ENCODE results near the gene PSME4. TPM values are rescaled to one million over a fixed set of nuclear protein-coding genes. Genes with fewer than 3 reads are reported as not detected.
A peak's percentile ranks its signal among the peaks of the same experiment; 100 is the strongest.

PSME4 gene
- total and polyA plus RNA-seq, 2 of the 13 experiments (the other 11 are each of a cell fraction or from before 2014, with no cell fraction given), result 52.1 to 77.8 TPM

DNA sequence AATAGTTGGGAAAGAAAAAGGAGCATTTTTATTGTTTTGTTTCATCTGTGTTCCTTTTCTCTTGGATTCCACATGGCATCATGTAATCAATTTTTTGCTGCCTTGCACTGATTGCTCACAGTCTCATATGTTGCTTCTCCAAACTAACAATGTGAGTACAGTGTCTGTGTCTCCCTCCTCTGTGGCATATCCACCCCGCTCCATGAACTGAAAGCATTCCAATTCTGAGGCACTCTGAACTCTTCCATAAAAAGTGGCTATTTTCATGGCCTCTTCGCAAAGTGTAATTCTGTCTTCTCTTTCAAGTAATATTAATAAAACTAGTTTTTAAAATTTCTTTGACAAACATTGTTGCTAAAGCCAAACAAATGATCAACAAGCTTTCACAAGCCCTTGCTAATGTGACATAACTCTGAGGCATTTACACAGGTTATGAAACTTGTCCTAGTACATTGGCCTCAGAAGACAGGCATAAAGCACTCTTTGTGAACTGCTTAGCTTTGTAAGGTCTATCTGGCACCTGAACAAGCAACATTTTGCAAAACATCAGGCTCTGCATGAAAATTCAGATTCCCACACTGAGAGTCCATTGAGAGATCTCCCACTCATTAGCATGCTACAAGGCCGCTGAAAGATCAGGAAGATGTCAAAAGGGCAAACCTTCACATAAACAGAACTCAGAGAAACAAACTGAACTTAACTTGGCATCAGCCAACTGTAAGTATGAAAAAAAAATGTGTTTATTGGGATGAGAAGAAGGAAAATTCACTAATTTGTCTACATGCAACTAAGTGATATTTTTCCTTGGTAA is 144.0 kb downstream of the PSME4 start (continued):
- TF ChIP-seq STAT6 (CRISPR knock-in tag; IDR thresholded peaks at IDR 0.05; ENCODE audit: borderline replicate concordance) (0 out of 2 replicates have a peak, but pooled peaks have one; percentile 14), TEAD2 (CRISPR knock-in tag; IDR thresholded peaks at IDR 0.05) (no peak), ZFY (CRISPR knock-in tag; IDR thresholded peaks at IDR 0.05) (peak; percentile 47), ZNF260 (CRISPR knock-in tag; IDR thresholded peaks at IDR 0.05; ENCODE audit: borderline replicate concordance, low read depth) (no peak), HMGXB4 (CRISPR knock-in tag; IDR thresholded peaks at IDR 0.05; ENCODE audit: borderline replicate concordance in 1 of 2, low read depth in 1 of 2) (peak; percentile 57 to 84; a peak in 2 of 4 replicates), CAMTA2 (CRISPR knock-in tag; IDR thresholded peaks at IDR 0.05; ENCODE audit: borderline replicate concordance) (no peak), ZFP82 (CRISPR knock-in tag; IDR thresholded peaks at IDR 0.05; ENCODE audit: borderline replicate concordance) (no peak), MIER3 (CRISPR knock-in tag; IDR thresholded peaks at IDR 0.05; ENCODE audit: borderline replicate concordance) (peak; percentile 95), ZC3H13 (CRISPR knock-in tag; IDR thresholded peaks at IDR 0.05) (0 out of 2 replicates have a peak, but pooled peaks have one; percentile 73), MEIS2 (CRISPR knock-in tag; IDR thresholded peaks at IDR 0.05) (peak; percentile 92), ZNF598 (CRISPR knock-in tag; IDR thresholded peaks at IDR 0.05; ENCODE audit: borderline replicate concordance) (no peak), SNRNP70 (IDR thresholded peaks at IDR 0.05; ENCODE audit: low read depth, low read length) (no peak), ZNF335 (CRISPR knock-in tag; IDR thresholded peaks at IDR 0.05) (peak; percentile 72; the same call in 1 of the 2 replicates), ZNF564 (CRISPR knock-in tag; IDR thresholded peaks at IDR 0.05) (no peak; the same call in 1 of the 2 replicates), RORA (CRISPR knock-in tag; IDR thresholded peaks at IDR 0.05) (0 out of 2 replicates have a peak, but pooled peaks have one; percentile 30)
- TF ChIP-seq, protein P1, sequence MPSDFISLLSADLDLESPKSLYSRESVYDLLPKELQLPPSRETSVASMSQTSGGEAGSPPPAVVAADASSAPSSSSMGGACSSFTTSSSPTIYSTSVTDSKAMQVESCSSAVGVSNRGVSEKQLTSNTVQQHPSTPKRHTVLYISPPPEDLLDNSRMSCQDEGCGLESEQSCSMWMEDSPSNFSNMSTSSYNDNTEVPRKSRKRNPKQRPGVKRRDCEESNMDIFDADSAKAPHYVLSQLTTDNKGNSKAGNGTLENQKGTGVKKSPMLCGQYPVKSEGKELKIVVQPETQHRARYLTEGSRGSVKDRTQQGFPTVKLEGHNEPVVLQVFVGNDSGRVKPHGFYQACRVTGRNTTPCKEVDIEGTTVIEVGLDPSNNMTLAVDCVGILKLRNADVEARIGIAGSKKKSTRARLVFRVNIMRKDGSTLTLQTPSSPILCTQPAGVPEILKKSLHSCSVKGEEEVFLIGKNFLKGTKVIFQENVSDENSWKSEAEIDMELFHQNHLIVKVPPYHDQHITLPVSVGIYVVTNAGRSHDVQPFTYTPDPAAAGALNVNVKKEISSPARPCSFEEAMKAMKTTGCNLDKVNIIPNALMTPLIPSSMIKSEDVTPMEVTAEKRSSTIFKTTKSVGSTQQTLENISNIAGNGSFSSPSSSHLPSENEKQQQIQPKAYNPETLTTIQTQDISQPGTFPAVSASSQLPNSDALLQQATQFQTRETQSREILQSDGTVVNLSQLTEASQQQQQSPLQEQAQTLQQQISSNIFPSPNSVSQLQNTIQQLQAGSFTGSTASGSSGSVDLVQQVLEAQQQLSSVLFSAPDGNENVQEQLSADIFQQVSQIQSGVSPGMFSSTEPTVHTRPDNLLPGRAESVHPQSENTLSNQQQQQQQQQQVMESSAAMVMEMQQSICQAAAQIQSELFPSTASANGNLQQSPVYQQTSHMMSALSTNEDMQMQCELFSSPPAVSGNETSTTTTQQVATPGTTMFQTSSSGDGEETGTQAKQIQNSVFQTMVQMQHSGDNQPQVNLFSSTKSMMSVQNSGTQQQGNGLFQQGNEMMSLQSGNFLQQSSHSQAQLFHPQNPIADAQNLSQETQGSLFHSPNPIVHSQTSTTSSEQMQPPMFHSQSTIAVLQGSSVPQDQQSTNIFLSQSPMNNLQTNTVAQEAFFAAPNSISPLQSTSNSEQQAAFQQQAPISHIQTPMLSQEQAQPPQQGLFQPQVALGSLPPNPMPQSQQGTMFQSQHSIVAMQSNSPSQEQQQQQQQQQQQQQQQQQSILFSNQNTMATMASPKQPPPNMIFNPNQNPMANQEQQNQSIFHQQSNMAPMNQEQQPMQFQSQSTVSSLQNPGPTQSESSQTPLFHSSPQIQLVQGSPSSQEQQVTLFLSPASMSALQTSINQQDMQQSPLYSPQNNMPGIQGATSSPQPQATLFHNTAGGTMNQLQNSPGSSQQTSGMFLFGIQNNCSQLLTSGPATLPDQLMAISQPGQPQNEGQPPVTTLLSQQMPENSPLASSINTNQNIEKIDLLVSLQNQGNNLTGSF (CRISPR knock-in tag; IDR thresholded peaks at IDR 0.05), result no peak
- TF ChIP-seq, protein P2, sequence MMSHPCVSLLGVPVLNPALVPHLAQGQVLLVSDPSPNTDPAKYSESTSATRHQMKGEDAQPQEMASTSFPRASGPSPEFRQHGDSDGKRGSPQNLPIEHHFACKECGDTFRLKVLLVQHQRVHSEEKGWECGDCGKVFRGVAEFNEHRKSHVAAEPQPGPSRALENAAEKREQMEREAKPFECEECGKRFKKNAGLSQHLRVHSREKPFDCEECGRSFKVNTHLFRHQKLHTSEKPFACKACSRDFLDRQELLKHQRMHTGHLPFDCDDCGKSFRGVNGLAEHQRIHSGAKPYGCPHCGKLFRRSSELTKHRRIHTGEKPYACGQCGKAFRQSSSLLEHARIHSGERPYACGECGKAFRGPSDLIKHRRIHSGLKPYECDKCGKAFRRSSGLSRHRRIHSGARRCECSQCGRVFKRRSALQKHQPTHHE (CRISPR knock-in tag; IDR thresholded peaks at IDR 0.05; ENCODE audit: borderline replicate concordance), result no peak; the same call in 1 of the 2 replicates

Measured in HepG2 (cell line).